OCI-LY1 (cell line): ENCODE measurements around the gene SPOCK1.

Source experiments
- H2AFZ ChIP-seq: fragments of 200-600 bp; sonication (generic), shearing (Covaris generic); 2 replicates; pipeline ENCODE4 v1.6.0; 2014; ENCODE audit warnings: antibody characterized with exemption, mild to moderate bottlenecking, low read length
- H3F3A ChIP-seq: fragments of 200-600 bp; sonication (generic), shearing (Covaris generic); 2 replicates; pipeline ENCODE4 v1.6.0; 2014; ENCODE audit warnings: mild to moderate bottlenecking, antibody characterized with exemption, low read length, moderate library complexity; ENCODE audit not compliant: insufficient read depth
- H3K27ac ChIP-seq: fragments of 200-600 bp; sonication (generic); 2 replicates; pipeline ENCODE4 v1.5.1; 2014; ENCODE audit warnings: low read length, mixed run types, mild to moderate bottlenecking, low read depth; ENCODE audit not compliant: poor library complexity, severe bottlenecking
- H3K27me3 ChIP-seq: fragments of 200-600 bp; sonication (generic); 2 replicates; pipeline ENCODE4 v1.6.0; 2014; ENCODE audit warnings: antibody characterized with exemption, mild to moderate bottlenecking, low read length, moderate library complexity; ENCODE audit not compliant: insufficient read depth
- H3K36me3 ChIP-seq: fragments of 200-600 bp; sonication (generic); 2 replicates; pipeline ENCODE4 v1.6.1; 2014; ENCODE audit warnings: mild to moderate bottlenecking, antibody characterized with exemption, low read length, moderate library complexity, mixed read lengths; ENCODE audit not compliant: insufficient read depth
- H3K4me1 ChIP-seq: fragments of 200-600 bp; sonication (generic); 2 replicates; pipeline ENCODE4 v1.5.1; 2014; ENCODE audit warnings: mild to moderate bottlenecking, low read length, moderate library complexity; ENCODE audit not compliant: insufficient read depth, severe bottlenecking
- H3K4me2 ChIP-seq: fragments of 200-600 bp; sonication (generic), shearing (Covaris generic); 2 replicates; pipeline ENCODE4 v1.6.1; 2014; ENCODE audit warnings: low read length
- H3K4me3 ChIP-seq: fragments of 200-600 bp; sonication (generic); 2 replicates; pipeline ENCODE4 v1.5.1; 2014; ENCODE audit warnings: low read length, low read depth, mild to moderate bottlenecking, mixed read lengths; ENCODE audit not compliant: poor library complexity, severe bottlenecking
- H3K79me2 ChIP-seq: fragments of 200-600 bp; shearing (Covaris generic); 2 replicates; pipeline ENCODE4 v1.6.1; 2016; ENCODE audit warnings: mixed run types, low read length, mixed read lengths; ENCODE audit not compliant: insufficient read depth
- H3K9ac ChIP-seq: fragments of 200-600 bp; sonication (generic), shearing (Covaris generic); 2 replicates; pipeline ENCODE4 v1.6.1; 2014; ENCODE audit warnings: mild to moderate bottlenecking, low read length, mixed read lengths
- H3K9me2 ChIP-seq: fragments of 200-600 bp; sonication (generic), shearing (Covaris generic); 2 replicates; pipeline ENCODE4 v1.6.1; 2014; ENCODE audit warnings: low read depth, mild to moderate bottlenecking, low read length, mixed read lengths
- H3K9me3 ChIP-seq: fragments of 200-600 bp; shearing (Covaris generic); 2 replicates; pipeline ENCODE4 v1.6.1; 2014; ENCODE audit warnings: low read length, mixed read lengths
- H4K20me1 ChIP-seq: fragments of 200-600 bp; sonication (generic), shearing (Covaris generic); 2 replicates; pipeline ENCODE4 v1.6.0; 2016; ENCODE audit warnings: mild to moderate bottlenecking, low read length; ENCODE audit not compliant: insufficient read depth
- CTCF ChIP-seq: fragments of 200-600 bp; sonication (generic), shearing (Covaris generic); IDR thresholded peaks from 2 replicates; pipeline ENCODE4 v1.5.1; 2017; ENCODE audit warnings: mild to moderate bottlenecking, antibody characterized with exemption, low read length, moderate library complexity, mixed read lengths
- EZH2 ChIP-seq: fragments of 200-600 bp; sonication (generic), shearing (Covaris generic); IDR thresholded peaks from 2 replicates; pipeline ENCODE4 v1.8.0; 2017; ENCODE audit warnings: borderline replicate concordance, mixed run types, mild to moderate bottlenecking, antibody characterized with exemption, low read length, moderate library complexity, mixed read lengths

The SPOCK1 gene

DNA sequence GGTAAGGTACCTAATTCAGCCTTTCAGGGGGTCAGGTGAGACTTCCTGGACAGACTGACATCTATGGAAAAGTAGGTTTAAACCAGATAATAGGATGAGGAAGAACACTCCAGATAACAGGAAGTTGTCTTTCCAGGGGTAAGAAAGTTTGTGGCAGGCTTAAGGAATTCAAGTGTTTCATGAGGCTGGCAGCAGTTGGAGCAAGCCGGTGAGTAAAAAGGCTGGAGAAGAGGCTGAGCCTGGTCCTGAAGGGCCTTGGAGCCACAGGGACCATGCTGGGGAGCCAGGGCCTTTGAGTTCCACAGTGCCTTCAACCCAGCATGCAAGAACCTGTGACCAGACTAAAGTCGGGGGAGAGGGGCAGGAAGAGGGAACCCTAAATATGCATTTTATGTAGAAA, 353.4 kb downstream of the SPOCK1 start:
- Histone ChIP-seq H3K4me3 (no peak overlapping the region), H3K27ac (no peak overlapping the region), H4K20me1 (no peaks in the 10 kb centered on the region), H3F3A (no peaks in the 10 kb centered on the region), H3K79me2 (no peaks in the 10 kb centered on the region), H3K36me3 (no peaks in the 10 kb centered on the region), H3K27me3 (no peaks in the 10 kb centered on the region), H3K9ac (no peak overlapping the region), H3K4me2 (no peak overlapping the region), H3K9me2 (no peaks in the 10 kb centered on the region), H3K9me3 (no peaks in the 10 kb centered on the region), H3K4me1 (no peaks in the 10 kb centered on the region), H2AFZ (no peak overlapping the region)
- TF ChIP-seq CTCF (no peak), EZH2 (no peak)

DNA sequence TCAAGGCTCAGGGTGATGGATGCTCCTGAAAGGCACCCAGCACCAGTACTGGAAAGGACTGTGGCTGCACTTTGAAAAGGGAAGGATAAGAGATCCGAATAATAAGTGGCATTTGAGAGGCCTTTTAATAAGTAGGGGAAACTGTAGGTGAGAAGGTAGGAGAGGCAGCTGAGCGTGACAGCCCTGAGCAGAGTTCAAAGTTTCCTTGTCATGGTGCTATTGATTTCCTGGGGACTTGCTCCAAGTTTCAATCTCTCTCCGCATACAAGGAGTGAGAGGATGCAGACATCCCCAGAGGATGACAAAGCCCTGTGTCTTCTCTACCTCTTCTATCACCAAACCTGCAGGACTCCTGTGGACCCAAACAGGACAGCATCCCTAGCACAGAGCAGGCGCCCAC, 354.5 kb downstream of the SPOCK1 start:
- Histone ChIP-seq H2AFZ (no peak overlapping the region), H4K20me1 (no peaks in the 10 kb centered on the region), H3K9me3 (no peaks in the 10 kb centered on the region), H3K9me2 (no peaks in the 10 kb centered on the region), H3K27me3 (0 out of 2 replicates have a peak, but pooled peaks cover 4% of the 10 kb centered on the region), H3K79me2 (no peaks in the 10 kb centered on the region), H3K27ac (no peak overlapping the region), H3F3A (no peaks in the 10 kb centered on the region), H3K4me3 (no peak overlapping the region), H3K9ac (no peak overlapping the region), H3K4me1 (no peaks in the 10 kb centered on the region), H3K4me2 (no peak overlapping the region), H3K36me3 (no peaks in the 10 kb centered on the region)
- no peak for TF ChIP-seq EZH2
- no peak for TF ChIP-seq CTCF

GRCh38 chr5:137142764-137143605, 356.1 kb downstream of the SPOCK1 start:
- Histone ChIP-seq H3K27me3 (0 out of 2 replicates have a peak, but pooled peaks cover 4% of the 10 kb centered on the region), H3K4me3 (no peak overlapping the region)

More at GRCh38 chr5:137142764-137143605, 356.1 kb downstream of the SPOCK1 start:
- no peaks in the 10 kb centered on the region for H3K79me2 ChIP-seq
- no peaks in the 10 kb centered on the region for H3K36me3 ChIP-seq
- no peaks in the 10 kb centered on the region for H3K9me2 ChIP-seq
- no peak overlapping the region for H3K4me2 ChIP-seq
- no peaks in the 10 kb centered on the region for H3K9me3 ChIP-seq
- H3F3A ChIP-seq: no peaks in the 10 kb centered on the region
- H4K20me1 ChIP-seq: no peaks in the 10 kb centered on the region
- no peak overlapping the region for H2AFZ ChIP-seq
- no peak overlapping the region for H3K27ac ChIP-seq
- H3K4me1 ChIP-seq: no peaks in the 10 kb centered on the region
- TF ChIP-seq EZH2 (no peak), CTCF (no peak)
- no peak overlapping the region for H3K9ac ChIP-seq
